DND-41 (cell line): ENCODE results near the gene SH3RF3.

ENCODE experiments used
- EZH2 ChIP-seq: IDR thresholded peaks from 3 replicates; pipeline ENCODE4 v1.6.1; 2012; ENCODE audit warnings: borderline replicate concordance, low read depth, mild to moderate bottlenecking, moderate library complexity, low read length, inconsistent platforms; ENCODE audit not compliant: severe bottlenecking
- TF ChIP-seq, protein P1 (sequence below): IDR thresholded peaks from 2 replicates; pipeline ENCODE4 v1.5.1; 2012; ENCODE audit warnings: borderline replicate concordance, low read length, moderate library complexity, mild to moderate bottlenecking; ENCODE audit not compliant: poor library complexity, severe bottlenecking; ENCODE audit errors: extremely low read depth

DNA sequence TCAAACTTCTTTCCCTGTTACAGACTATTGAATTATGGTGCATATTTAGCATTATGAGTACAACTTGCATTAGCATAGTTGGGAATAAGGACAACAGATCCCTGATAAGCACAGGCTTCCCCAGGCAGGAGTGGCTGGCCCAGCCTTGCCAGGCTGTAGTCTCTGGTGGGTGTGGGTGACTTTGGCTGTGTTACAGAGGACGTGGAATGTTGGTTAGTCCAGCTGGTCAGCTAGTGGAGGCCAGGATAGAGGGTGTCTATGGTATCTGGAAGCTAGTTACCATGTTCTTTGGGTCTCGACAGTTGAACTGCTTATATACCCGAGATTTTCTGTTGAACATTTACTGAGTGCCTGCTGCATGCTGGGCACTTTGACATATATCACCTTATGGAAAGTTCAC is 4.7 kb downstream of the SH3RF3 start:
- TF ChIP-seq, protein P1, sequence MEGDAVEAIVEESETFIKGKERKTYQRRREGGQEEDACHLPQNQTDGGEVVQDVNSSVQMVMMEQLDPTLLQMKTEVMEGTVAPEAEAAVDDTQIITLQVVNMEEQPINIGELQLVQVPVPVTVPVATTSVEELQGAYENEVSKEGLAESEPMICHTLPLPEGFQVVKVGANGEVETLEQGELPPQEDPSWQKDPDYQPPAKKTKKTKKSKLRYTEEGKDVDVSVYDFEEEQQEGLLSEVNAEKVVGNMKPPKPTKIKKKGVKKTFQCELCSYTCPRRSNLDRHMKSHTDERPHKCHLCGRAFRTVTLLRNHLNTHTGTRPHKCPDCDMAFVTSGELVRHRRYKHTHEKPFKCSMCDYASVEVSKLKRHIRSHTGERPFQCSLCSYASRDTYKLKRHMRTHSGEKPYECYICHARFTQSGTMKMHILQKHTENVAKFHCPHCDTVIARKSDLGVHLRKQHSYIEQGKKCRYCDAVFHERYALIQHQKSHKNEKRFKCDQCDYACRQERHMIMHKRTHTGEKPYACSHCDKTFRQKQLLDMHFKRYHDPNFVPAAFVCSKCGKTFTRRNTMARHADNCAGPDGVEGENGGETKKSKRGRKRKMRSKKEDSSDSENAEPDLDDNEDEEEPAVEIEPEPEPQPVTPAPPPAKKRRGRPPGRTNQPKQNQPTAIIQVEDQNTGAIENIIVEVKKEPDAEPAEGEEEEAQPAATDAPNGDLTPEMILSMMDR = no peak
- no peak for TF ChIP-seq EZH2
